HAP-1 (cell line): ENCODE results near the gene KCNAB1.

Experiments used
- DNase-seq, 2 experiments: peaks; one replicate each; pipeline ENCODE4 v3.0.0-alpha.2; 2016 to 2020; ENCODE audit warnings: low spot score in 2 of 2
- H3K27me3 ChIP-seq: fragments of 250-450 bp; sonication (Bioruptor Pico); 2 replicates; pipeline ENCODE4 v1.5.1; 2020; ENCODE audit warnings: low read depth, mild to moderate bottlenecking, moderate library complexity
- H3K36me3 ChIP-seq: fragments of 250-450 bp; sonication (Bioruptor Pico); replicated peaks from 2 replicates; pipeline ENCODE4 v1.5.1; 2020; ENCODE audit warnings: mild to moderate bottlenecking
- H3K4me1 ChIP-seq: fragments of 250-450 bp; sonication (Bioruptor Pico); 2 replicates; pipeline ENCODE4 v1.5.1; 2020; ENCODE audit warnings: mild to moderate bottlenecking
- H3K4me3 ChIP-seq: fragments of 250-450 bp; sonication (Bioruptor Pico); 2 replicates; pipeline ENCODE4 v1.5.1; 2020; ENCODE audit warnings: mild to moderate bottlenecking, moderate library complexity
- H3K9me3 ChIP-seq: fragments of 250-450 bp; sonication (Bioruptor Pico); 2 replicates; pipeline ENCODE4 v1.5.1; 2020; ENCODE audit warnings: mild to moderate bottlenecking, moderate library complexity
- in situ Hi-C: fragments of 300-500 bp; cut with MboI; formaldehyde crosslinking; loops from 3 replicates; pipeline ENCODE4 v1.14.3; 2020; ENCODE audit warnings: low sequenced_read_pairs, inconsistent platforms, mixed read lengths

Gene KCNAB1

DNA sequence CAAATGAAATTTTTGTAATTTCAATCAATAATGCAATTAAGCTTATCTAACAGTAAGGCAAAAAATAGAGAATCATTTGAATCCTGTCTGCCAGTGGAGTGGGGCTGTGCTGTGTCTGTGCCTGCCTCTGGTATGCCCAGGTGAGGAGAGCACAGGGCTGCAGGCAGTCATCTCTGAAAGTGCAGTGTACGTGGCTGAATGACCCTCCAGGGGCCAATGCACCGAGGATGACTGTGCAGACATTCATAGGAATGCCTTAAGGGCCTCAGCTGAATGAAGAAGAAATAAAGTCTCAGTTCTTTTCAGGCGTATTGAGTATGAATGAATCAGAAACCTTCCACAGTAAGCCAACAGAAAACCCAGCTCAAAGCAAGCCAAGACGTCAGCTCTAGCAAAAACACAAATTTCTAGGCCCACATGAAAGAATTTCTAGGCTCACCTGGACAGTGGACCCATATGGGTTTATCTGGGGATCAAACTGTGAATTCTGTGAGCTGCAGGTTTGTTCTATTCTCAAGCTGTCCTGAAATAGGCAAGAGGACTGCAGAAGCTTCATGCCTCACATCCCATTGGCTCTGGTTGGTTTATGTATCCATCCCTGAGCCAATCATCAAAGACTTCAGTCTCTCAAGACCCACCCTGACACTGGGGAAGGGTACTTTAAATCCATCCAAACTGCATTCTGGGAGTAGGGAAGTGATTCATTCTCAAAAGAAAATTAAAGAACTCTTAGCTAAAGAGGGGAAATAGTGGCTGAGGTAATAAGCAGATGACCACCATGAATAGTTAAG is 311.2 kb downstream of the KCNAB1 start:
- no peak overlapping the region for H3K4me3 ChIP-seq
- H3K27me3 ChIP-seq = 0 out of 2 replicates have a peak, but pooled peaks cover 5% of the 10 kb centered on the region
- DNase-seq = no peak
- in situ Hi-C loops = no loop called here
- H3K9me3 ChIP-seq = no peaks in the 10 kb centered on the region
- H3K36me3 ChIP-seq = no peaks in the 10 kb centered on the region
- no peaks in the 10 kb centered on the region for H3K4me1 ChIP-seq

DNA sequence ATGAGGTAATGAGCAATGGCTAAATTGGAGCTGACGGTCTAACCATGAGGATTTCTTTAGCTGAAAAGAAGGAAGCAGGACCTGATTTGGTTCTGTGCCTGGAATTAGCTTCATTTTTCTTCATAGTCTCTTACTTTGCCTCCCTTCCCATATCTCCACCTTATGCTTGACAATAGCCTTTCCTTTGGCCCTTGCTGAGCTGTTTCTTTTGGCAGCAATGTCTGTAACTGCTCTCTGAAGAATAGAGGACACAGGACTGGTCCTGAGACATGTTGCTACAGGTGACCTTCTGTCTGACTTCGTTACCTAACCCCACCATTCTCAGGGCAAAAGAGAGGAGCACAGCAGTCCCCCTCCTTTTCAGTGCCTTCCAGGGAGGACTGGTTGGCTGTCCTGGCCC is 312.2 kb downstream of the KCNAB1 start:
- Histone ChIP-seq H3K36me3 (no peaks in the 10 kb centered on the region), H3K9me3 (no peaks in the 10 kb centered on the region), H3K4me3 (no peak overlapping the region), H3K27me3 (0 out of 2 replicates have a peak, but pooled peaks cover 5% of the 10 kb centered on the region), H3K4me1 (no peaks in the 10 kb centered on the region)
- no peak for DNase-seq
- in situ Hi-C loops = no loop called here

GRCh38 chr3:156433138-156433537 is 312.8 kb downstream of the KCNAB1 start:
- in situ Hi-C loops = no loop called here
- Histone ChIP-seq H3K36me3 (no peaks in the 10 kb centered on the region), H3K4me3 (no peak overlapping the region), H3K4me1 (no peaks in the 10 kb centered on the region), H3K27me3 (0 out of 2 replicates have a peak, but pooled peaks cover 5% of the 10 kb centered on the region), H3K9me3 (no peaks in the 10 kb centered on the region)
- no peak for DNase-seq

GRCh38 chr3:156433910-156434309 is 313.5 kb downstream of the KCNAB1 start:
- no peaks in the 10 kb centered on the region for H3K4me1 ChIP-seq
- H3K36me3 ChIP-seq = no peaks in the 10 kb centered on the region
- H3K27me3 ChIP-seq = 0 out of 2 replicates have a peak, but pooled peaks cover 5% of the 10 kb centered on the region
- no peaks in the 10 kb centered on the region for H3K9me3 ChIP-seq
- H3K4me3 ChIP-seq = no peak overlapping the region
- DNase-seq = no peak
- in situ Hi-C loops = no loop called here

- peaks cover 7% of the 10 kb centered on the region for H3K27me3 ChIP-seq
- H3K9me3 ChIP-seq = no peaks in the 10 kb centered on the region
- no peak for DNase-seq
- H3K4me3 ChIP-seq = no peak overlapping the region
- no peaks in the 10 kb centered on the region for H3K36me3 ChIP-seq
- no peaks in the 10 kb centered on the region for H3K4me1 ChIP-seq
- in situ Hi-C loops = no loop called here
Measured at GRCh38 chr3:156434921-156435320, 314.5 kb downstream of the KCNAB1 start.

DNA sequence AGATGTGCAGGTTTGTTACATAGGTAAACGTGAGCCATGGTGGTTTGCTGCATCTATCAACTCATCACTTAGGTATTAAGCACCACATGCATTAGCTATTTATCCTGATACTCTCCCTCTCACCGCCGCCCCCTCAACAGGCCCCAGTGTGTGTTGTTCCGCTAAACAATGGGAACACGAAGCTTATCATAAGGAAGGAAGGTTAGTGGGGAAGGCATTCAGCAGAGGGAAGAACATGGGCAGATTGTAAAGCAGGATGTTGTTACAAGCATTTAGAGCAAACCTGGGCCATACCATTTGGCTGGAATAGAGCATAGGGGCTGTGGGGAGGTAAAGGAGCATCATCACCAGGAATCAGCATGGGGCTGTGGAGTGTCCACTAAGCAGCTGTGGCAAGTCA is 322.7 kb downstream of the KCNAB1 start:
- H3K4me3 ChIP-seq = no peak overlapping the region
- no peak for DNase-seq
- no peaks in the 10 kb centered on the region for H3K9me3 ChIP-seq
- in situ Hi-C loops = no loop called here
- H3K36me3 ChIP-seq = no peaks in the 10 kb centered on the region
- H3K27me3 ChIP-seq = peaks cover 9% of the 10 kb centered on the region
- no peaks in the 10 kb centered on the region for H3K4me1 ChIP-seq

DNA sequence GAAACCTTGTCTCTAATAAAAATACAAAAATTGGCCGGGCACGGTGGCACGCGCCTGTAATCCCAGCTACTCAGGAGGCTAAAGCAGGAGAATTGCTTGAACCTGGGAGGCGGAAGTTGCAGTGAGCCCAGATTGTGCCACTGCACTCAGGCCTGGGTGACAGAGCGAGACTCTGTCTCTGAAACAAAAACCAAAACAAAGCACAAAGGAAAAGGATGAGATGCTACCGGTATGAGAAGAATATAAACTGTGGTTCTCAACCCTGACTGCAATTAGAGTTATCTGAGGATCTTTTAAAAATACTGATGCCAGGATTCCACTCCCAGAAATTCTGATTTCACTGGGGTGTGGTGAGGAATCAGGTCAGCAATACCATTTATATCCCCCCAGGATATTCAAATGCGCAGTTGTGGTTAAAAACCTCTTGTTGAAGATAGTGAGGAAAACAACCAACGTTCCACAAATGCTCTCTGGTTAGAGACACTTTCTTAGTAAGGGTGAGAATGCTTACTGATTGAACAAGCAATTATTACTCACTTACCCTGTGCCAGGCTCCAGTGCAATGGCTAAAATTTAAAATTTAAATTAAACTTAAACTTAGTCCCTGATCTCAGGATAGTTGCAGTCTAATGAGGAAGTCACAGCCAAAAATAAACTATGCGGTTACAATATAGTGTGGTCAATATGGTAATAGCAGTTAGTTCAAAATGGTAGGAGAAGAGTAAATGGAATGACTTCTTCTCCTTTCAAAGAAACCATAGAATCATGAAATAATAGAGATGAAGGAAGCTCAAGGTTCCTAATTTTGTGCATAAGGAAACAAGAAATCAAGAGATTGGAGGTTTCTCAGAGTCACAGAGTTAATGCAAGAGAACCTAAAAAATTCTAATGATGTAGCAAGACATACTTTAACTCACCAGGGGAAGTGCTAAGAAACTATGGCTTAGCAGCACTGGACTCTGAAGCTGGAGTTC is 325.0 kb downstream of the KCNAB1 start:
- DNase-seq = no peak
- no peaks in the 10 kb centered on the region for H3K4me1 ChIP-seq
- in situ Hi-C loops = no loop called here

GRCh38 chr3:156448300-156448699 is 327.9 kb downstream of the KCNAB1 start:
- Histone ChIP-seq H3K27me3 (peaks cover 20% of the 10 kb centered on the region), H3K9me3 (no peaks in the 10 kb centered on the region), H3K36me3 (no peaks in the 10 kb centered on the region), H3K4me3 (no peak overlapping the region), H3K4me1 (no peaks in the 10 kb centered on the region)
- in situ Hi-C loops = no loop called here
- DNase-seq = peak; percentile 25 to 43

More for the DNA sequence above, 325.0 kb downstream of the KCNAB1 start:
- H3K27me3 ChIP-seq = peaks cover 15% of the 10 kb centered on the region
- H3K4me3 ChIP-seq = no peak overlapping the region
- H3K9me3 ChIP-seq = no peaks in the 10 kb centered on the region
- no peaks in the 10 kb centered on the region for H3K36me3 ChIP-seq

GRCh38 chr3:156449710-156450574 is 329.6 kb downstream of the KCNAB1 start:
- DNase-seq = peak; percentile 31 to 37
- Histone ChIP-seq H3K9me3 (no peaks in the 10 kb centered on the region), H3K27me3 (peaks cover 20% of the 10 kb centered on the region), H3K4me1 (no peaks in the 10 kb centered on the region), H3K4me3 (no peak overlapping the region), H3K36me3 (no peaks in the 10 kb centered on the region)
- in situ Hi-C loops = no loop called here

- no peak overlapping the region for H3K4me3 ChIP-seq
- no peaks in the 10 kb centered on the region for H3K36me3 ChIP-seq
- DNase-seq = peak; percentile 16 to 69
- H3K27me3 ChIP-seq = peaks cover 26% of the 10 kb centered on the region
- in situ Hi-C loops = no loop called here
- H3K4me1 ChIP-seq = no peaks in the 10 kb centered on the region
- no peaks in the 10 kb centered on the region for H3K9me3 ChIP-seq
Measured at GRCh38 chr3:156455839-156456238, 335.5 kb downstream of the KCNAB1 start.

- Histone ChIP-seq H3K4me1 (no peaks in the 10 kb centered on the region), H3K27me3 (peaks cover 21% of the 10 kb centered on the region), H3K9me3 (no peaks in the 10 kb centered on the region), H3K4me3 (no peak overlapping the region), H3K36me3 (no peaks in the 10 kb centered on the region)
- in situ Hi-C loops = no loop called here
- DNase-seq = no peak
Measured at GRCh38 chr3:156456771-156457224, 336.4 kb downstream of the KCNAB1 start.

DNA sequence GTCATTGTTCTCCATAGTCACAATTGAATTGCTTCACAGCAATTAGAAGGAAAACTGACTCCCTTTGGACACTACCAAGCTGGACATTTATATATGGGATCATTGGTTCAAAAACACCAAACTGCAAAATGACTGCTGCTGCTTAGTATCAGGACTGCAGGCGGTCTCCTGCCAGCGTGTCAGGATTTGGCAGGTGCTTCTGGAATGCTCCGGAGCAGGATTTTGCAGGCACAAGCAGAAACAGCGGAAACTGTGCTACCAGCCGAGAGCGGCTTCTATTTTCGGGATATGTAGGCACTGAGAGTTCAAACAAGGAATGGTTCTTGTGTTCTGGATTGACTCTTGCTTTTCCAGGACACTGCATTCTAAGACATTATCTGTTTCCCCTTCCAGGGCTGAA is 339.1 kb downstream of the KCNAB1 start:
- Histone ChIP-seq H3K4me3 (no peak overlapping the region), H3K36me3 (no peaks in the 10 kb centered on the region), H3K27me3 (peaks cover 40% of the 10 kb centered on the region), H3K9me3 (no peaks in the 10 kb centered on the region), H3K4me1 (no peaks in the 10 kb centered on the region)
- in situ Hi-C loops = no loop called here
- no peak for DNase-seq

GRCh38 chr3:156460206-156460611 is 339.8 kb downstream of the KCNAB1 start:
- no peaks in the 10 kb centered on the region for H3K9me3 ChIP-seq
- in situ Hi-C loops = no loop called here
- no peaks in the 10 kb centered on the region for H3K4me1 ChIP-seq
- H3K4me3 ChIP-seq = no peak overlapping the region
- peaks cover 40% of the 10 kb centered on the region for H3K27me3 ChIP-seq
- DNase-seq = no peak
- H3K36me3 ChIP-seq = no peaks in the 10 kb centered on the region
